A549 treated with GW870086 at 1 μM for 4 hours (cell line): ENCODE measurements around the gene SCN4A. TPM values are rescaled to one million over a fixed set of nuclear protein-coding genes. Genes with fewer than 3 reads are reported as not detected.

ENCODE experiments used
- total RNA-seq: library from RNA; stranded (reverse); fragments of 200-300 nt; extraction: Qiagen RNA extraction; gene quantifications from 5 replicates; pipeline ENCODE4 v1.2.3, GENCODE V29; 2022; ENCODE audit warnings: low read depth

Gene SCN4A
- total RNA-seq, result 0.03 to 0.07 TPM (median 0.03 TPM) in 5 replicates

DNA sequence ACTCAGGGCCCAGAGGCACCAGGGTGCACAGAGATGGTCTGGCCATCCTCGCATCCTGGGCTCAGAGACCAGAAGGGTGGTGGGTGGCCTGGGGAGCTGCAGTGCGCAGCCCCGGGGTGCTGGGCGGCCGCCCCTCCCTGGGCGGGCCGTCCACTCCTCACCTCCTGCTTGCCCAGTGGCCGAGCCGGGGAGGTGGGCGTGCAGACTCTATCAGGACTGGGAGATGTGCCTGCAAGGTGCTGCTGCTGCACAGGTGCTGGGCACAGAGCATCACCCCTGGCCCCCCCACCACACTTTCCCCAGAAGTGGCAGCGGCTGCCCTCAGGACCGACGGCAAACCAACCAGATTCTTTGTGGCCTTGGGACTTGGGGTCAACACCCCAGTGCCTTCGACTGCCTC, at the start of gene SCN4A:
Gene SCN4A (minus strand): TSS at position 123 of the 400 bp plus-strand sequence. CDS start 77 bp downstream, at position 46.

DNA sequence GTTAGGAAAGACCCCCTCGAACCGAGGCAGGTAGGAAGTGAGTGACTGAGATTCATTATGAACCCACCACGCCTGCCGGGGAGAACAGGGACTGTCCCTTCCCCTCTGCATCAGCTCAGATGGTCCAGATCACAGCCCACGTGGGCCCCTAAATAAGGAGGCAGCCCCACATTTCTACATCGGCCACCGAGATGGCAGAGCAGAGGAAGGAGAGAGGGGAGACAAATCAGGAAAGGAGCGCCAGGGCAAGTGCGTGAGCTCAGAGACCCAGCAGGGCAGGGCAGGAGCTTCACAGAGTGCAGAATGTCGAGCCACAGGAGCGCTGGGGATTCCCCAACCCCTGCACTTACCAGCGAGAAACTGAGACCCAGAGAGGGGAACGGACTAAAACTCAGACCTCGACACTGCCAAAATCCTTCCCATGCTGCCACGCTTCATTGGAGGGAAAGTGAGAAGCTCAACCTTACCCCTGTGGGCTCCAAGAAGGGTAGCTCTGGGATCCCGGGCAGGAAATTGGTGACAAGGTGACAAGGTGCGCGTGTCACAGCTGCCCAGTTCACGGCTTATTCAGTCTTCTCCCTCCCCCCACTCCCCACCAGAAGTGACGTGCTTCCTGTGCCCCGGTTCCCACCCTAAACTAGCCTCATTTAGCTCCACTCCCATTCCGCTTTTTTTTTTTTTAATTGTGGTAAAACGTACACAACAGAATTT, 47.5 kb upstream of the SCN4A start, which contains the start of gene ICAM2:
Gene ICAM2 (minus strand): TSS at position 578 of the 711 bp plus-strand sequence. CDS start 13,942 bp downstream, outside the sequence.

DNA sequence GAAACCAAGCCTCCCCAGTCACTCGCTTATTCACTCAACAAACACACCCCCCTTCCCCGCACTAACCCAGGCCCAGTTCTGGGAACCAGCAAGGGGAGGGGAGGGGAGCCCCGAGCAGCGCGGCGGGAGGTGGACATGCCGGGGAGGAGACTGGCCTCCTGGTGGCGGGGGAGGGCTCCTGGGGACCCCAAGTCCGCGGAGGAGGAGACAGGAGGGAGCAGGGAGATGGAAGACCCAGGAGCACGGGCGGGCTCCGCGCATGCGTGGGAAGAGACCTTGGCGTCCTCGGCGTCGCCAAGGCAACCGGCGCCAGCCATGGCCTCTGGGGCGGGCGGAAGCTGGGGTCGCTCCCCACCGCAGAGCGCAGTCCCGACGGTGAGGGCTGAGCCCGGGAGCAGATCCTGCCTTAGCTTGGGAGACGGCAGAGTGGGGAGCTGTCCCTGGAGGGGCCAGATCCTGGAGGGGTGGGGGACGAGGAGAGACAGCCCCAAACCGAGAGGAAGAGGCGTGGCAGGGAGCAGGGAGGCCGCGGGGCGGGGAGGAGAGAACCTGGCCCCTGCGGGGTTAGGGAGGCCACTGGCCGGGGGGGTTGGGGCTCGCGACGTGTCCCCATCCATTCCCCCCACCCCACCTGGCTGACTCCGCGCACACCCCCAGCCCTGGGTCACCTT, 25.5 kb upstream of the SCN4A start, which contains the start of gene PRR29:
Gene PRR29 (plus strand): TSS at position 302 of the 671 bp plus-strand sequence. CDS start 14 bp downstream, at position 316.

DNA sequence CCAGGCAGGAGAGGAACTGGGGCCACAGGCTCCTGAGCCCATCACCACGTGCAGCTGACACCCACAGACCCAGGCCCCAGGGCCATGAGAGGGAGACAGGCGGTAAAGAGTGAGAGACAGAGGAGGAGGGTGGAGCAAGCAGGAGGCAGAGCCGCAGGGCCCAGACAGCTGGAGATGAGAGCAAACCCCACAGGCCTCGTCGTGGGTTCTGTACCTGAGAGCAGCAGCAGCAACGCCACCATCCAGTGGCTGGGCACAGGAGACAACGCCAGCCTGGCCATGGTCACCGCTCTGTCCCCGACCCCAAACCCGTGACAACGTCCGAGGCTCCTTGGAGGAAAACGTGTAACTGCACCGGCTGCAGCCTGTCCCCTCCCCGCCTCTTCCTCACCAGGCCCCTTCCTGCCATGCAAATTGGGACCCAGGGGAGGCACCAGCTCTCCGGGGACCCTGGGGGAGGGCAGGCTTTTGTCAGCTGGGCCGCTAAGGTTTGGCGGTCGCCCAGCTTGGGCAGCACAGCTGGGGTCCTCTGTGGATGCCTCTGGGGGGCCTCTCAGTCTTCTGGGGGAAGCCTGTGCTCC, 40.6 kb downstream of the SCN4A start, which contains the start of gene CD79B:
Gene CD79B (minus strand): TSS at position 351 of the 581 bp plus-strand sequence. CDS start 70 bp downstream, at position 281.

DNA sequence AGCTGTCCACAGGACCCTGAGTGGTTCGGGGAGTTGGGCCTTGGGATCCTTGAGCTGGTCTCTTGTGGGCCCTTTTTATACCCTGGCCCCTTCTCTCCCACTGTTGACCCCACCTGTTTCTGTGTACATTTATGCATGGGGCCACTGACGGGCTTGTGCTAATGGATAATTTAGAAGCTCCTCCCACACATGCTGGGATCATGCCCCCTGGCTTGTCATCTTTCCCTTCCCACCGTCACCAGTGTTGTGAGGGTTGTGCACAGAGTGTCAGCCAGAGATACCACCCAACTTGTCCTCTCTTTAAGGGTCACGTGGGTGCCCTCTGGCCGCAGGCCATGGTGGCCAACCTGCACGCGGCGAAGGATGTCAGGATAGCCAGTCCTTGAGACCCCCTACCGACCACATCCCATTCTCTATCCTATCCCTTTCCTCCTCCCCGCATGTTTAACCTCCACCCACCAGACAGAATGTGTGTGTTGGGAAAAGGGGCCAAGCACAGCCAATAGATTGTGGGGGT, 53.9 kb downstream of the SCN4A start, which contains the start of gene GH1:
Gene GH1 (minus strand): TSS at position 51 of the 517 bp plus-strand sequence. CDS start 63 bp downstream, outside the sequence.

DNA sequence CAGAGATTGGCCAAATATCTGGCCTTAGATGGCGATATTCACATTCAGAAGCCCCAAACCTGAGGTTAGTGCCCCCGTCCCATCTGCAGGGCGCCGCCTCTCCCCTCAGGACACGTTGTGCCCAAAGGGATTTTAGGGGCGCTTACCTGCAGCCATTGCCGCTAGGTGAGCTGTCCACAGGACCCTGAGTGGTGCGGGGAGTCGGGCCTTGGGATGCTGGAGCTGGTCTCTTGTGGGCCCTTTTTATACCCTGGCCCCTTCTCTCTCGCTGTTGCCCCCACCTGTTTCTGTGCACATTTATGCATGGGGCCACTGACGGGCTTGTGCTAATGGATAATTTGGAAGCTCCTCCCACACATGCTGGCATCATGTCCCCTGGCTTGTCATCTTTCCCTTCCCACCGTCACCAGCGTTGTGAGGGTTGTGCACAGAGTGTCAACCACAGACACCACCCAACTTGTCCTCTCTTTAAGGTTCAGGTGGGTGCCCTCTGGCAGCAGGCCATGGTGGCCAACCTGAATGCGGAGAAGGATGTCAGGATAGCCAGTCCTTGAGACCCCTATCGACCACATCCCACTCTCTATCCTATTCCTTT, 61.6 kb downstream of the SCN4A start, which contains the start of gene CSHL1:
Gene CSHL1 (minus strand): TSS at position 218 of the 595 bp plus-strand sequence. CDS start 62 bp downstream, at position 156.

DNA sequence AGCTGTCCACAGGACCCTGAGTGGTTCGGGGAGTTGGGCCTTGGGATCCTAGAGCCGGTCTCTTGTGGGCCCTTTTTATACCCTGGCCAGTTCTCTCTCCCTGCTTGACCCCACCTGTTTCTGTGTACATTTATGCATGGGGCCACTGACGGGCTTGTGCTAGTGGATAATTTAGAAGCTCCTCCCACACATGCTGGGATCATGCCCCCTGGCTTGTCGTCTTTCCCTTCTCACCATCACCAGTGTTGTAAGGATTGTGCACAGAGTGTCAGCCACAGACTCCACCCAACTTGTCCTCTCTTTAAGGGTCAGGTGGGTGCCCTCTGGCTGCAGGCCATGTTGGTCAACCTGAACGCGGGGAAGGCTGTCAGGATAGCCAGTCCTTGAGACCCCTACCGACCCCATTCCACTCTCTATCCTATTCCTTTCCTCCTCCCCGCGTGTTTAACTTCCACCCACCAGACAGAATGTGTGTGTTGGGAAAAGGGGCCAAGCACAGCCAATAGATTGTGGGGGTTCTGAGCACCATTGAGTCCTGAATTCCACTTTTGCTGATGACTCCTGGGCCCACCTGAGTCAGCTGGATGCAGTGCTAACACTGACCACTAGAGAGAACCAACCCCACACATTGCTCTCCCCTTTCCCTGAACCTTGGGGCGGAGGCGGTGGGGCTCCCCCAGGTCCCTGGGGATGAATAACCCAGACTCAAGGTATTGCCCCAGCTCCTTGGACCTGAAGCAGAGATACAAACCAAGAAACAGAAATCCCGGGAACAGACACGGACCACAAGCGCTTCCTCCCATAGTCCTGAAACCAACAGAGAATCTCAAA, 76.0 kb downstream of the SCN4A start, which contains the start of gene CSH1:
Gene CSH1 (minus strand): TSS at position 51 of the 831 bp plus-strand sequence. CDS start 63 bp downstream, outside the sequence.

Other genes with a start within 250 kb of the SCN4A start
- gene STRADA, start 231.1 kb downstream of the SCN4A start, total RNA-seq, result 23.8 to 26.8 TPM (median 25.4 TPM) in 5 replicates
- 88.0 to 123 TPM (median 102 TPM) in 5 replicates for gene CCDC47, start 199.3 kb downstream of the SCN4A start, total RNA-seq
- gene DDX42, start 198.7 kb downstream of the SCN4A start, total RNA-seq, result 86.4 to 99.2 TPM (median 98.0 TPM) in 5 replicates
- 205 to 229 TPM (median 215 TPM) in 5 replicates for gene PSMC5, start 145.5 kb downstream of the SCN4A start, total RNA-seq
- gene FTSJ3, start 145.3 kb downstream of the SCN4A start, total RNA-seq, result 49.7 to 66.5 TPM (median 55.4 TPM) in 5 replicates
- 50.2 to 63.7 TPM (median 60.2 TPM) in 5 replicates for gene SMARCD2, start 130.2 kb downstream of the SCN4A start, total RNA-seq
- gene CSH2, start 99.2 kb downstream of the SCN4A start, total RNA-seq, result not detected in 5 replicates
- gene GH2, start 91.0 kb downstream of the SCN4A start, total RNA-seq, result not detected in 5 replicates
- gene CSH1, start 76.3 kb downstream of the SCN4A start, total RNA-seq, result not detected in 5 replicates
- gene CSHL1, start 61.7 kb downstream of the SCN4A start, total RNA-seq, result not detected in 5 replicates
- gene GH1, start 54.1 kb downstream of the SCN4A start, total RNA-seq, result not detected in 5 replicates
- not detected in 5 replicates for gene CD79B, start 40.6 kb downstream of the SCN4A start, total RNA-seq
- gene PRR29, start 25.4 kb upstream of the SCN4A start, total RNA-seq, result 0.35 to 0.75 TPM (median 0.53 TPM) in 5 replicates
- not detected in 5 replicates for gene ICAM2, start 47.7 kb upstream of the SCN4A start, total RNA-seq
- gene ERN1, start 157.2 kb upstream of the SCN4A start, total RNA-seq, result 3.4 to 4.3 TPM (median 4.2 TPM) in 5 replicates